ENCODE results near the gene ELF1. TPM values are rescaled to one million over a fixed set of nuclear protein-coding genes. Genes with fewer than 3 reads are reported as not detected.

Gene ELF1
- total and polyA plus RNA-seq, 2 of the 8 experiments (the other 6 are each of a cell fraction or from before 2014, with no cell fraction given): 5.6 to 18.2 TPM

- 92% methylated on average over 2 of the region's 2 CpGs; no CpG with 5 or more reads in 1 of the 2 experiments for WGBS, 2 experiments (ENCODE audit: extremely low coverage in 1 of 2, insufficient coverage in 1 of 2, insufficient read length in 1 of 2, insufficient replicate concordance in 2 of 2, low coverage in 1 of 2, low lambda C conversion rate in 2 of 2, missing lambda C conversion rate in 1 of 2)
- Histone ChIP-seq H3K23me2 (ENCODE audit: low read depth, low read length) (no peaks in the 10 kb centered on the region), H3K4me2 (ENCODE audit: insufficient read depth in 1 of 2, low read depth in 2 of 2, low read length in 2 of 2) (no peak overlapping the region), H4K5ac (ENCODE audit: insufficient read length, low read depth, low read length) (no peak overlapping the region), H3K18ac (ENCODE audit: extremely low read depth, low read length) (no peak overlapping the region), H4K91ac (replicated peaks; ENCODE audit: insufficient read length, low read length) (no peak overlapping the region), H3K4me1 (replicated peaks in 1 of 4; ENCODE audit: control insufficient read depth in 3 of 4, insufficient read depth in 4 of 4, low read length in 3 of 4) (no peaks in the 10 kb centered on the region), H4K8ac (ENCODE audit: extremely low read depth, insufficient read depth, low read length) (no peak overlapping the region), H2AK5ac (ENCODE audit: low read depth, low read length) (no peak overlapping the region), H2BK5ac (ENCODE audit: low read depth, low read length) (no peak overlapping the region), H2BK20ac (ENCODE audit: low read length) (no peak overlapping the region), H3K79me2 (ENCODE audit: control insufficient read depth in 1 of 2, insufficient read depth in 2 of 2, low read length in 2 of 2) (peaks cover 0 to 2% of the 10 kb centered on the region in 2 experiments; a peak in 1 of 4 replicates), H3K56ac (replicated peaks; ENCODE audit: insufficient read length, low read depth, low read length) (no peak overlapping the region), H3K27me3 (replicated peaks in 1 of 4; ENCODE audit: control insufficient read depth in 3 of 4, extremely low read depth in 1 of 4, insufficient read depth in 3 of 4, low read length in 3 of 4) (no peaks in the 10 kb centered on the region), H3K4me3 (ENCODE audit: extremely low read depth in 1 of 4, insufficient read depth in 2 of 4, low read depth in 3 of 4, low read length in 4 of 4) (no peak overlapping the region), H3K9me3 (ENCODE audit: insufficient read depth in 2 of 2, low read depth in 1 of 2, low read length in 1 of 2) (no peaks in the 10 kb centered on the region), H2BK12ac (ENCODE audit: low read depth, low read length) (no peak overlapping the region), H3K9ac (replicated peaks in 1 of 4; ENCODE audit: extremely low read depth in 1 of 4, low read depth in 3 of 4, low read length in 3 of 4) (no peak overlapping the region), H3K4ac (replicated peaks; ENCODE audit: insufficient read length, low read depth, low read length) (no peak overlapping the region), H2BK120ac (replicated peaks; ENCODE audit: low read depth, low read length) (no peak overlapping the region), H3K79me1 (ENCODE audit: low read depth, low read length) (no peaks in the 10 kb centered on the region), H4K20me1 (replicated peaks in 1 of 2; ENCODE audit: control insufficient read depth in 1 of 2, insufficient read depth in 2 of 2, low read length in 2 of 2) (no peaks in the 10 kb centered on the region), H3K23ac (ENCODE audit: insufficient read length) (no peak overlapping the region), H3K14ac (ENCODE audit: insufficient read length) (no peak overlapping the region), H3K27ac (ENCODE audit: low read depth, low read length) (no peak overlapping the region), H3K36me3 (ENCODE audit: control insufficient read depth in 2 of 4, insufficient read depth in 4 of 4, low read length in 3 of 4) (no peaks in the 10 kb centered on the region), H2BK15ac (ENCODE audit: low read length) (no peak overlapping the region), H2AFZ (ENCODE audit: low read length) (no peak overlapping the region)
- ChIA-PET POLR2A (ENCODE audit: partially characterized antibody) (no interaction called here), CTCF (ENCODE audit: partially characterized antibody) (interaction anchor here (0.9 to 4.0 kb wide), 7 partner anchors 26 to 254 kb away, joined by 3 to 22 read pairs (median 5); no protein-coding TSS in a partner anchor)
- TF ChIP-seq HDAC2 (IDR thresholded peaks at IDR 0.05; ENCODE audit: borderline replicate concordance in 1 of 2, low read depth in 2 of 2, low read length in 2 of 2) (no peak), TAF1 (IDR thresholded peaks at IDR 0.05; ENCODE audit: low read depth, low read length) (no peak), BCL11A (IDR thresholded peaks at IDR 0.05; ENCODE audit: low read depth in 2 of 2, low read length in 2 of 2) (no peak), BRCA1 (IDR thresholded peaks at IDR 0.05; ENCODE audit: low read depth, low read length) (no peak), RBBP5 (IDR thresholded peaks at IDR 0.05; ENCODE audit: borderline replicate concordance, low read depth, low read length) (no peak), CTBP2 (IDR thresholded peaks at IDR 0.05; ENCODE audit: borderline replicate concordance, insufficient read depth, insufficient read length, low read length) (no peak), POLR2A (IDR thresholded peaks at IDR 0.05; ENCODE audit: control extremely low read depth in 1 of 2, low read depth in 2 of 2, low read length in 2 of 2) (no peak), EZH2 (IDR thresholded peaks at IDR 0.05; ENCODE audit: low read depth, low read length, severe bottlenecking) (no peak)
- DNase-seq (ENCODE audit: low read depth in 1 of 2, low spot score in 2 of 2) (no peak), FAIRE-seq (no peak)
These were observed 8.9 kb upstream of the ELF1 start for GRCh38 chr13:41028051-41028450.
